HepG2 (cell line): Measurements from ENCODE around the gene CAPG. TPM values are rescaled to one million over a fixed set of nuclear protein-coding genes. Genes with fewer than 3 reads are reported as not detected.
A peak's percentile ranks its signal among the peaks of the same experiment; 100 is the strongest.

Source experiments
- ATF6 ChIP-seq: sonication (generic); formaldehyde crosslinking; conservative IDR thresholded peaks from 2 replicates; pipeline ENCODE4 v1.4.0; 2020; ENCODE audit warnings: missing genetic modification reagents
- ATM ChIP-seq: fragments of 450-650 bp; IDR thresholded peaks from 2 replicates; pipeline ENCODE4 v1.7.1; 2017; ENCODE audit warnings: mild to moderate bottlenecking, borderline replicate concordance
- CBX2 ChIP-seq, 2 experiments: fragments of 200-600 bp in 1 of 2; sonication (generic); formaldehyde crosslinking in 1 of 2; IDR thresholded peaks; 2 replicates each; pipeline versions ENCODE4 v1.7.0 to v1.8.1; 2018 to 2022; ENCODE audit warnings: low read depth in 2 of 2, low read length in 1 of 2, mild to moderate bottlenecking in 1 of 2, missing genetic modification reagents in 1 of 2
- CEBPG ChIP-seq: IDR thresholded peaks from 2 replicates; pipeline ENCODE4 v1.6.1; 2016
- EEA1 ChIP-seq: sonication (generic); formaldehyde crosslinking; IDR thresholded peaks from 2 replicates; pipeline ENCODE4 v1.5.1; 2020; ENCODE audit warnings: mild to moderate bottlenecking, missing genetic modification reagents, borderline replicate concordance
- GATAD2A ChIP-seq: IDR thresholded peaks from 2 replicates; pipeline ENCODE4 v1.6.1; 2016
- MAZ ChIP-seq, 2 experiments: sonication (generic) in 1 of 2; formaldehyde crosslinking in 1 of 2; IDR thresholded peaks; 2 replicates each; pipeline versions ENCODE4 v1.5.0 to v1.6.1; 2012 to 2020; ENCODE audit warnings: low read depth in 2 of 2, mild to moderate bottlenecking in 2 of 2, borderline replicate concordance in 1 of 2, improper control_type of control experiment in 1 of 2, low read length in 1 of 2, missing genetic modification reagents in 1 of 2, moderate library complexity in 1 of 2
- NFYB ChIP-seq: sonication (generic); formaldehyde crosslinking; IDR thresholded peaks from 2 replicates; pipeline ENCODE4 v1.4.0; 2020; ENCODE audit warnings: missing genetic modification reagents
- SALL2 ChIP-seq: sonication (generic); formaldehyde crosslinking; IDR thresholded peaks from 2 replicates; pipeline ENCODE4 v1.8.1; 2023; ENCODE audit warnings: mild to moderate bottlenecking, missing genetic modification reagents, inconsistent platforms
- TBX2 ChIP-seq: sonication (generic); formaldehyde crosslinking; IDR thresholded peaks from 2 replicates; pipeline ENCODE4 v1.5.0; 2020; ENCODE audit warnings: missing genetic modification reagents, mild to moderate bottlenecking, borderline replicate concordance
- TFDP1 ChIP-seq: IDR thresholded peaks from 2 replicates; pipeline ENCODE4 v1.6.1; 2016; ENCODE audit warnings: missing compliant biosample characterization, missing genetic modification reagents, borderline replicate concordance
- ZBTB37 ChIP-seq: sonication (generic); formaldehyde crosslinking; IDR thresholded peaks from 2 replicates; pipeline ENCODE4 v1.4.0; 2020; ENCODE audit warnings: mild to moderate bottlenecking, missing genetic modification reagents
- ZC3H13 ChIP-seq: sonication (generic); formaldehyde crosslinking; IDR thresholded peaks from 2 replicates; pipeline ENCODE4 v1.8.1; 2023; ENCODE audit warnings: mild to moderate bottlenecking, missing genetic modification reagents, moderate library complexity
- ZNF143 ChIP-seq: sonication (generic); formaldehyde crosslinking; IDR thresholded peaks from 2 replicates; pipeline ENCODE4 v1.4.0; 2020; ENCODE audit warnings: missing genetic modification reagents
- ZNF343 ChIP-seq: sonication (generic); formaldehyde crosslinking; IDR thresholded peaks from 2 replicates; pipeline ENCODE4 v1.4.0; 2020; ENCODE audit warnings: mild to moderate bottlenecking, missing genetic modification reagents
- ZNF451 ChIP-seq: sonication (generic); formaldehyde crosslinking; IDR thresholded peaks from 2 replicates; pipeline ENCODE4 v1.5.0; 2020; ENCODE audit warnings: mild to moderate bottlenecking, missing genetic modification reagents
- ZNF503 ChIP-seq: sonication (generic); formaldehyde crosslinking; IDR thresholded peaks from 2 replicates; pipeline ENCODE4 v1.4.0; 2020; ENCODE audit warnings: missing genetic modification reagents
- ZNF549 ChIP-seq: sonication (generic); formaldehyde crosslinking; IDR thresholded peaks from 2 replicates; pipeline ENCODE4 v1.5.0; 2020; ENCODE audit warnings: missing genetic modification reagents
- ZNF784 ChIP-seq: sonication (generic); formaldehyde crosslinking; IDR thresholded peaks from 2 replicates; pipeline ENCODE4 v1.5.1; 2020; ENCODE audit warnings: missing genetic modification reagents, mild to moderate bottlenecking, borderline replicate concordance
- ZSCAN9 ChIP-seq: IDR thresholded peaks from 2 replicates; pipeline ENCODE4 v1.6.1; 2016; ENCODE audit warnings: borderline replicate concordance
- polyA plus RNA-seq, 8 experiments: library from polyadenylated mRNA; depleted of rRNA in 3 of 8; stranded (reverse) in 7 of 8; unstranded in 1 of 8; fragments of >200 nt; fragmentation: Illumina TruSeq in 4 of 8; extraction: Trizol in 4 of 8; gene quantifications; 2 replicates each; pipeline versions ENCODE4 v1.2.1 to v1.2.3, GENCODE V29; 2011 to 2016; ENCODE audit warnings: low read depth in 4 of 8, missing spikeins in 1 of 8, mixed read lengths in 1 of 8; ENCODE audit not compliant: insufficient read depth in 1 of 8
- total RNA-seq, 5 experiments: library from RNA; depleted of rRNA; stranded (reverse); fragments of >200 nt; fragmentation: Illumina TruSeq; extraction: Trizol; gene quantifications; 2 replicates each; pipeline ENCODE4 v1.2.3, GENCODE V29; 2016; ENCODE audit warnings: low read depth in 1 of 5

Gene CAPG
- total and polyA plus RNA-seq, 2 of the 13 experiments (the other 11 are each of a cell fraction or from before 2014, with no cell fraction given) = 12.7 to 18.2 TPM

GRCh38 chr2:85452237-85452636 lies 42.1 kb upstream of the CAPG start (continued):
- TF ChIP-seq TBX2 (0 out of 2 replicates have a peak, but pooled peaks have one; percentile 29), ZNF784 (no peak), TFDP1 (CRISPR knock-in tag) (no peak), CBX2 (IDR thresholded peaks at IDR 0.05; ENCODE audit: low read depth, low read length) (no peak), CBX2 (CRISPR knock-in tag; IDR thresholded peaks at IDR 0.05; ENCODE audit: low read depth) (no peak), ZBTB37 (no peak), ZNF143 (CRISPR knock-in tag) (no peak), CEBPG (CRISPR knock-in tag) (no peak), ATF6 (no peak), ZC3H13 (CRISPR knock-in tag) (no peak), NFYB (no peak), ZNF503 (no peak), EEA1 (CRISPR knock-in tag) (no peak), MAZ (IDR thresholded peaks at IDR 0.05; ENCODE audit: borderline replicate concordance, low read depth, low read length) (no peak), MAZ (CRISPR knock-in tag; IDR thresholded peaks at IDR 0.05; ENCODE audit: low read depth) (0 out of 2 replicates have a peak, but pooled peaks have one; percentile 22), ZNF451 (CRISPR knock-in tag) (no peak), ZSCAN9 (CRISPR knock-in tag) (no peak), ZNF549 (no peak), ZNF343 (0 out of 2 replicates have a peak, but pooled peaks have one; percentile 29), GATAD2A (CRISPR knock-in tag) (peak; percentile 9; the same call in 1 of the 2 replicates), ATM (no peak), SALL2 (CRISPR knock-in tag) (no peak)
- TF ChIP-seq, all 625 proteins: peak for 8
